ENCODE data around the gene CNGA2. TPM values are rescaled to one million over a fixed set of nuclear protein-coding genes. Genes with fewer than 3 reads are reported as not detected.

The CNGA2 gene
- total and polyA plus RNA-seq, 2 of the 4 experiments (the other 2 are of a cell fraction), result not detected

- Histone ChIP-seq H3K18ac (ENCODE audit: low read depth, low read length) (no peak overlapping the region), H2BK15ac (ENCODE audit: low read depth, low read length) (no peak overlapping the region), H3K36me3 (ENCODE audit: control insufficient read depth, insufficient read depth, low read length) (no peaks in the 10 kb centered on the region), H3K4me3 (ENCODE audit: insufficient read depth, low read depth, low read length) (no peak overlapping the region), H3K9me1 (ENCODE audit: insufficient read depth, low read length) (no peaks in the 10 kb centered on the region), H4K20me1 (ENCODE audit: insufficient read depth, low read length) (no peaks in the 10 kb centered on the region), H2AFZ (replicated peaks; ENCODE audit: low read length, poor library complexity) (no peak overlapping the region), H2BK20ac (ENCODE audit: low read depth, low read length) (no peak overlapping the region), H3K14ac (replicated peaks; ENCODE audit: low read depth, low read length) (no peak overlapping the region), H3K56ac (ENCODE audit: extremely low read depth, insufficient read depth, low read length) (no peak overlapping the region), H4K91ac (ENCODE audit: insufficient read depth, low read depth, low read length) (no peak overlapping the region), H3K4me1 (ENCODE audit: control insufficient read depth, insufficient read depth, low read length) (no peaks in the 10 kb centered on the region), H3K4me2 (ENCODE audit: low read depth, low read length) (no peak overlapping the region), H3K9ac (ENCODE audit: low read depth, low read length) (no peak overlapping the region), H4K8ac (ENCODE audit: low read depth in 2 of 2, low read length in 2 of 2) (no peak overlapping the region), H2AK9ac (replicated peaks; ENCODE audit: low read depth, low read length, poor library complexity) (no peak overlapping the region), H3K9me3 (ENCODE audit: control insufficient read depth, insufficient read depth, low read length) (no peaks in the 10 kb centered on the region; the same call in 1 of the 2 replicates), H2AK5ac (ENCODE audit: low read depth, low read length) (no peak overlapping the region), H2BK120ac (ENCODE audit: low read depth, low read length) (no peak overlapping the region), H2BK5ac (ENCODE audit: low read depth, low read length, poor library complexity, severe bottlenecking) (no peak overlapping the region), H3K23ac (ENCODE audit: low read depth, low read length) (no peak overlapping the region), H3K79me1 (ENCODE audit: low read depth in 1 of 2, low read length in 2 of 2) (no peaks in the 10 kb centered on the region), H3K4ac (ENCODE audit: low read depth, low read length) (no peak overlapping the region), H3K27me3 (ENCODE audit: control insufficient read depth, insufficient read depth, low read length) (no peaks in the 10 kb centered on the region), H4K5ac (ENCODE audit: low read depth, low read length) (no peak overlapping the region), H3K27ac (ENCODE audit: insufficient read depth, low read length) (no peak overlapping the region)
- no peak for ATAC-seq (ENCODE audit: low read depth)
- in situ Hi-C loops (cut with MboI; ENCODE audit: low sequenced_read_pairs) (no loop called here), intact Hi-C loops (cut with micrococcal nuclease) (loop anchor here (5.0 kb wide), 1 partner anchor 572 kb away; no protein-coding TSS in a partner anchor), dilution Hi-C loops (cut with HindIII; ENCODE audit: low sequenced_read_pairs, unreplicated experiment) (no loop called here)
- CTCF ChIA-PET, result no interaction called here
- DNase-seq, result no peak
- POLR2A ChIA-PET (ENCODE audit: unreplicated experiment), result no interaction called here
- TF ChIP-seq CTCF (conservative IDR thresholded peaks at IDR 0.05; ENCODE audit: low read depth, low read length) (no peak), BHLHE40 (IDR thresholded peaks at IDR 0.05; ENCODE audit: low read depth, low read length) (no peak)
- BruUV-seq (replicated peaks), result no TSS peak
- WGBS, 2 experiments (ENCODE audit: extremely low coverage in 2 of 2, insufficient read length in 1 of 2), result 15% methylated on average over 5 of the region's 7 CpGs; no CpG with 5 or more reads in 1 of the 2 experiments
These were observed 9.8 kb upstream of the CNGA2 start for GRCh38 chrX:151724563-151725337.

Measured in IMR-90 (cell line).